K562 (cell line): ENCODE results near the gene RFNG. TPM values are rescaled to one million over a fixed set of nuclear protein-coding genes. Genes with fewer than 3 reads are reported as not detected.

Experiments used
- ATF7 ChIP-seq: fragments of 450-650 bp; IDR thresholded peaks from 2 replicates; pipeline ENCODE4 v1.7.1; 2014; ENCODE audit warnings: mild to moderate bottlenecking, moderate library complexity
- CTBP1 ChIP-seq: fragments of 450-650 bp; IDR thresholded peaks from 2 replicates; pipeline ENCODE4 v1.6.1; 2016; ENCODE audit warnings: borderline replicate concordance
- GABPB1 ChIP-seq: sonication (generic); formaldehyde crosslinking; IDR thresholded peaks from 2 replicates; pipeline ENCODE4 v1.8.0; 2022; ENCODE audit warnings: mild to moderate bottlenecking, missing genetic modification reagents
- HEY1 ChIP-seq: fragments of 250-450 bp; sonication (Bioruptor Pico); IDR thresholded peaks from 2 replicates; pipeline ENCODE4 v1.5.0; 2020; ENCODE audit warnings: mild to moderate bottlenecking, moderate library complexity, borderline replicate concordance
- L3MBTL2 ChIP-seq: fragments of 450-650 bp; IDR thresholded peaks from 2 replicates; pipeline ENCODE4 v1.6.1; 2016; ENCODE audit warnings: mild to moderate bottlenecking, moderate library complexity
- NONO ChIP-seq, 2 experiments: fragments of 200-400 bp in 1 of 2; fragments of 450-650 bp in 1 of 2; formaldehyde crosslinking in 1 of 2; IDR thresholded peaks; 2 replicates each; pipeline ENCODE4 v1.6.1; 2017; ENCODE audit warnings: low read depth in 2 of 2, mild to moderate bottlenecking in 2 of 2, moderate library complexity in 2 of 2, low read length in 1 of 2
- POLR2H ChIP-seq: IDR thresholded peaks from 2 replicates; pipeline ENCODE4 v1.6.1; 2016; ENCODE audit warnings: missing genetic modification characterization, low read depth, mild to moderate bottlenecking, control low read depth, missing compliant biosample characterization, moderate library complexity
- U2AF1 ChIP-seq: fragments of 200-400 bp; formaldehyde crosslinking; optimal IDR thresholded peaks from 2 replicates; pipeline ENCODE3; 2017; ENCODE audit warnings: mild to moderate bottlenecking, low read depth, low read length, moderate library complexity
- ZBTB40 ChIP-seq, 2 experiments: fragments of 450-650 bp in 1 of 2; sonication (generic) in 1 of 2; formaldehyde crosslinking in 1 of 2; IDR thresholded peaks; 2 replicates each; pipeline versions ENCODE4 v1.7.1 to v1.9.0; 2016 to 2022; ENCODE audit warnings: inconsistent platforms in 1 of 2, mild to moderate bottlenecking in 1 of 2, missing genetic modification reagents in 1 of 2
- ZBTB7A ChIP-seq: IDR thresholded peaks from 2 replicates; pipeline ENCODE4 v1.6.1; 2011; ENCODE audit warnings: low read depth, mild to moderate bottlenecking, low read length, moderate library complexity, borderline replicate concordance; ENCODE audit not compliant: control insufficient read depth
- ZKSCAN3 ChIP-seq: fragments of 250-450 bp; sonication (Bioruptor Pico); IDR thresholded peaks from 2 replicates; pipeline ENCODE4 v1.4.0; 2020
- ZNF165 ChIP-seq: fragments of 250-450 bp; sonication (Bioruptor Pico); IDR thresholded peaks from 2 replicates; pipeline ENCODE4 v1.4.0; 2020; ENCODE audit warnings: borderline replicate concordance
- polyA plus RNA-seq, 8 experiments: library from polyadenylated mRNA; depleted of rRNA in 4 of 8; stranded (reverse) in 5 of 8; unstranded in 3 of 8; fragments of >200 nt; fragmentation: Nextera tagmentation in 2 of 8; fragmentation: Illumina TruSeq in 1 of 8; extraction: Ambion mirVana in 2 of 8; extraction: Trizol in 1 of 8; gene quantifications; 2 replicates each; pipeline versions ENCODE4 v1.2.1 to v1.2.3, GENCODE V29; 2011 to 2014; ENCODE audit warnings: inconsistent platforms in 1 of 8, missing spikeins in 1 of 8
- total RNA-seq, 7 experiments: library from RNA; depleted of rRNA in 6 of 7; stranded (reverse); fragments of >200 nt in 6 of 7; fragmentation: Illumina TruSeq in 2 of 7; extraction: Trizol in 2 of 7; gene quantifications; 2 replicates each; pipeline versions ENCODE4 v1.2.1 to v1.2.3, GENCODE V29; 2011 to 2021; ENCODE audit warnings: low replicate concordance in 1 of 7
- TF ChIP-seq, protein P1 (sequence below): sonication (generic); formaldehyde crosslinking; IDR thresholded peaks from 2 replicates; pipeline ENCODE4 v1.8.1; 2023; ENCODE audit warnings: missing genetic modification reagents, mild to moderate bottlenecking, borderline replicate concordance

RFNG gene
- total and polyA plus RNA-seq, 9 of the 15 experiments (the other 6 are each of a cell fraction or from before 2014, with no cell fraction given) = 0.32 to 32.8 (median 9.5) TPM

DNA sequence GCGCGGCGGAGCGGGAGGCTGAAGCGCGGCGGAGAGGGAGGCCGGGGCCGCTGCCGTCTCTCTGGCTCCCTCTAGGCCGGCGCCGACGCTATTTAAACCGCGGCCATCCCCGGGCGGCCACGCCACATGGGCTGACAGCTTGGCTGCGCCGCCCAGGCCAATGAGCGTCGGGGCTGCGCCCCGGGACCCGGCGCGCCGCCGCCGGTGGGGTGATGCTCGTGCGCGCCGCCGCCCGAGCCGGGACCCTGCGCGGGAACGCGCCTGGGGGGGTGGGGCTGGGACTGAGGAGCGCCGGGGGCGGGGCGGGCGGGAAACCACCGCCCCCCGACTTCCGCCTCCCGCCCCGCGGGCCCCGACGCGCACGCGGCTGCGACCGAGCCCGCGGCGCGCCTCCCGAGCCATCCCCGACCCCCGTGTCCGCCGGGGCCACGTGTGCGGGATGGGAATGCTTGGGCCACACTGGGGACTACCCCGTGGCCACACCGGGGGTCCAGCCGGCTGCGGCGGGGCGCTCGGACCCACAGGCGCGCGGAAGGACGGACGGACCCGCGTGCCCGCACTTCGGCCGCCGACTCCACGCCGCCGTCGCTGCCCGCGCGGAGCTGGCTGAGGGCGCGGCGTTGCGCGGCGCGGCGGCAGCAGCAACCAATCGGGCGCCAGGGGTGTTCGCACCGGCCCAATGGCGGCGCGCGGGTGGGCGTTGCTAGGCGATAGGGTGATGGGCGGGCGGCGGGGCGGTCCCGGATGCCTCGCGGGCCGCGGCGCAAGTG, 46.7 kb upstream of the RFNG start, which contains the start of gene FASN (continued):
- no peak for TF ChIP-seq HEY1 (CRISPR knock-in tag)
- no peak for TF ChIP-seq ZKSCAN3 (CRISPR knock-in tag)
- TF ChIP-seq ZBTB40 (IDR thresholded peaks at IDR 0.05) = no peak
- TF ChIP-seq ZBTB40 (CRISPR knock-in tag; IDR thresholded peaks at IDR 0.05) = no peak
- peak; percentile 97 for TF ChIP-seq L3MBTL2
- TF ChIP-seq CTBP1 = peak; percentile 100
- TF ChIP-seq, protein P1, sequence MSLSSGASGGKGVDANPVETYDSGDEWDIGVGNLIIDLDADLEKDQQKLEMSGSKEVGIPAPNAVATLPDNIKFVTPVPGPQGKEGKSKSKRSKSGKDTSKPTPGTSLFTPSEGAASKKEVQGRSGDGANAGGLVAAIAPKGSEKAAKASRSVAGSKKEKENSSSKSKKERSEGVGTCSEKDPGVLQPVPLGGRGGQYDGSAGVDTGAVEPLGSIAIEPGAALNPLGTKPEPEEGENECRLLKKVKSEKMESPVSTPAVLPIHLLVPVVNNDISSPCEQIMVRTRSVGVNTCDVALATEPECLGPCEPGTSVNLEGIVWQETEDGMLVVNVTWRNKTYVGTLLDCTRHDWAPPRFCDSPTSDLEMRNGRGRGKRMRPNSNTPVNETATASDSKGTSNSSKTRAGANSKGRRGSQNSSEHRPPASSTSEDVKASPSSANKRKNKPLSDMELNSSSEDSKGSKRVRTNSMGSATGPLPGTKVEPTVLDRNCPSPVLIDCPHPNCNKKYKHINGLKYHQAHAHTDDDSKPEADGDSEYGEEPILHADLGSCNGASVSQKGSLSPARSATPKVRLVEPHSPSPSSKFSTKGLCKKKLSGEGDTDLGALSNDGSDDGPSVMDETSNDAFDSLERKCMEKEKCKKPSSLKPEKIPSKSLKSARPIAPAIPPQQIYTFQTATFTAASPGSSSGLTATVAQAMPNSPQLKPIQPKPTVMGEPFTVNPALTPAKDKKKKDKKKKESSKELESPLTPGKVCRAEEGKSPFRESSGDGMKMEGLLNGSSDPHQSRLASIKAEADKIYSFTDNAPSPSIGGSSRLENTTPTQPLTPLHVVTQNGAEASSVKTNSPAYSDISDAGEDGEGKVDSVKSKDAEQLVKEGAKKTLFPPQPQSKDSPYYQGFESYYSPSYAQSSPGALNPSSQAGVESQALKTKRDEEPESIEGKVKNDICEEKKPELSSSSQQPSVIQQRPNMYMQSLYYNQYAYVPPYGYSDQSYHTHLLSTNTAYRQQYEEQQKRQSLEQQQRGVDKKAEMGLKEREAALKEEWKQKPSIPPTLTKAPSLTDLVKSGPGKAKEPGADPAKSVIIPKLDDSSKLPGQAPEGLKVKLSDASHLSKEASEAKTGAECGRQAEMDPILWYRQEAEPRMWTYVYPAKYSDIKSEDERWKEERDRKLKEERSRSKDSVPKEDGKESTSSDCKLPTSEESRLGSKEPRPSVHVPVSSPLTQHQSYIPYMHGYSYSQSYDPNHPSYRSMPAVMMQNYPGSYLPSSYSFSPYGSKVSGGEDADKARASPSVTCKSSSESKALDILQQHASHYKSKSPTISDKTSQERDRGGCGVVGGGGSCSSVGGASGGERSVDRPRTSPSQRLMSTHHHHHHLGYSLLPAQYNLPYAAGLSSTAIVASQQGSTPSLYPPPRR (CRISPR knock-in tag) = 0 out of 2 replicates have a peak, but pooled peaks have one; percentile 65
- peak; percentile 67 for TF ChIP-seq ZBTB7A
- peak; percentile 31 for TF ChIP-seq U2AF1
- peak in 1 of 2 experiments; percentile 83; a peak in 2 of 4 replicates for TF ChIP-seq NONO (IDR thresholded peaks at IDR 0.05; ENCODE audit: low read depth in 2 of 2, low read length in 1 of 2)
- 0 out of 2 replicates have a peak, but pooled peaks have one; percentile 53 for TF ChIP-seq ATF7
- no peak; the same call in 1 of the 2 replicates for TF ChIP-seq GABPB1
- peak; percentile 93 for TF ChIP-seq POLR2H (tag)
- no peak for TF ChIP-seq ZNF165 (CRISPR knock-in tag)
